Uterus (tissue), 4 donors: ENCODE measurements around the gene PEX16. TPM values are rescaled to one million over a fixed set of nuclear protein-coding genes. Genes with fewer than 3 reads are reported as not detected.

ENCODE experiments used
- DNase-seq, 2 donors: peaks; one replicate each; pipeline ENCODE4 v3.0.0-alpha.2; 2019 to 2020
- H3K27ac ChIP-seq, 2 donors: fragments of 200-600 bp; sonication (generic); 1 replicate in 1 of 2; 2 replicates in 1 of 2; pipeline ENCODE4 v1.5.1; 2016 to 2018
- H3K27me3 ChIP-seq, 2 donors: fragments of 200-600 bp; sonication (generic); one replicate each; pipeline ENCODE4 v1.5.1; 2018 to 2019; ENCODE audit warnings: control low read depth in 1 of 2
- H3K36me3 ChIP-seq, 2 donors: fragments of 200-600 bp; sonication (generic); one replicate each; pipeline ENCODE4 v1.5.1; 2019; ENCODE audit warnings: control low read depth in 1 of 2
- H3K4me1 ChIP-seq, 2 donors: fragments of 200-600 bp; sonication (generic); one replicate each; pipeline ENCODE4 v1.5.1; 2018 to 2019; ENCODE audit warnings: control low read depth in 1 of 2
- H3K4me3 ChIP-seq, 2 donors: fragments of 200-600 bp; sonication (generic); 1 replicate in 1 of 2; 2 replicates in 1 of 2; pipeline ENCODE4 v1.5.1; 2018 to 2019; ENCODE audit warnings: mild to moderate bottlenecking in 1 of 2
- H3K9me3 ChIP-seq, 2 donors: fragments of 200-600 bp; sonication (generic); one replicate each; pipeline ENCODE4 v1.5.1; 2019; ENCODE audit warnings: control low read depth in 1 of 2
- CTCF ChIP-seq, 4 experiments: fragments of 200-600 bp in 2 of 4; fragments of 450-650 bp in 2 of 4; sonication (generic) in 2 of 4; IDR thresholded peaks; one replicate each; pipeline ENCODE4 v1.5.1; 2016 to 2019; ENCODE audit warnings: antibody characterized with exemption in 4 of 4, mild to moderate bottlenecking in 2 of 4, moderate library complexity in 1 of 4
- POLR2A ChIP-seq, 2 donors: fragments of 450-650 bp; IDR thresholded peaks; one replicate each; pipeline ENCODE4 v1.6.1; 2016; ENCODE audit warnings: antibody characterized with exemption in 2 of 2, mild to moderate bottlenecking in 1 of 2, moderate library complexity in 1 of 2
- intact Hi-C: fragments of 100-400 bp; cut with DNase I; formaldehyde crosslinking; loops from one replicate; pipeline ENCODE4 v1.15.1; 2023; ENCODE audit warnings: low total_unique reads
- total RNA-seq, 4 donors: library from RNA; depleted of rRNA in 3 of 4; stranded (reverse); fragments of >200 nt in 3 of 4; gene quantifications; one replicate each; pipeline versions ENCODE4 v1.1.0 to v1.2.4, GENCODE V29; 2014 to 2023
- donor health status: DM: yes; HTN: yes; CAD: no.

Gene PEX16
- total RNA-seq, 4 donors from 2014 or later = 15.3 to 32.1 (median 27.6) TPM

GRCh38 chr11:45932217-45932616 is 14.5 kb upstream of the PEX16 start:
- no peak for DNase-seq
- H3K36me3 ChIP-seq = no peaks in the 10 kb centered on the region

GRCh38 chr11:45931739-45932138 is 14.1 kb upstream of the PEX16 start:
- Histone ChIP-seq H3K36me3 (no peaks in the 10 kb centered on the region), H3K27me3 (no peaks in the 10 kb centered on the region), H3K4me3 (no peak overlapping the region), H3K4me1 (no peaks in the 10 kb centered on the region), H3K27ac (no peak overlapping the region), H3K9me3 (no peaks in the 10 kb centered on the region)
- intact Hi-C loops = no loop called here
- TF ChIP-seq POLR2A (IDR thresholded peaks at IDR 0.05) (no peak), CTCF (IDR thresholded peaks at IDR 0.05) (no peak)
- DNase-seq = no peak

More at GRCh38 chr11:45932217-45932616, 14.5 kb upstream of the PEX16 start:
- H3K27me3 ChIP-seq = no peaks in the 10 kb centered on the region
- H3K27ac ChIP-seq = no peak overlapping the region
- no peaks in the 10 kb centered on the region for H3K9me3 ChIP-seq
- H3K4me3 ChIP-seq = no peak overlapping the region
- no peaks in the 10 kb centered on the region for H3K4me1 ChIP-seq
- no peak for TF ChIP-seq CTCF (IDR thresholded peaks at IDR 0.05)
- TF ChIP-seq POLR2A (IDR thresholded peaks at IDR 0.05) = no peak
- intact Hi-C loops = no loop called here

- no peak for TF ChIP-seq POLR2A (IDR thresholded peaks at IDR 0.05)
- no peak for TF ChIP-seq CTCF (IDR thresholded peaks at IDR 0.05)
- intact Hi-C loops = no loop called here
- no peak overlapping the region for H3K27ac ChIP-seq
- H3K27me3 ChIP-seq = no peaks in the 10 kb centered on the region
- no peaks in the 10 kb centered on the region for H3K36me3 ChIP-seq
- H3K4me3 ChIP-seq = no peak overlapping the region
- no peaks in the 10 kb centered on the region for H3K4me1 ChIP-seq
- DNase-seq = no peak
- H3K9me3 ChIP-seq = no peaks in the 10 kb centered on the region
Observed at GRCh38 chr11:45930951-45931570, 13.4 kb upstream of the PEX16 start.

- no peak for DNase-seq
- no peak overlapping the region for H3K4me3 ChIP-seq
- TF ChIP-seq CTCF (IDR thresholded peaks at IDR 0.05) (no peak), POLR2A (IDR thresholded peaks at IDR 0.05) (no peak)
- no peaks in the 10 kb centered on the region for H3K27me3 ChIP-seq
- intact Hi-C loops = no loop called here
- no peaks in the 10 kb centered on the region for H3K9me3 ChIP-seq
- no peaks in the 10 kb centered on the region for H3K4me1 ChIP-seq
- no peak overlapping the region for H3K27ac ChIP-seq
- H3K36me3 ChIP-seq = no peaks in the 10 kb centered on the region
Observed at GRCh38 chr11:45930031-45930794, 12.5 kb upstream of the PEX16 start.

GRCh38 chr11:45929486-45930030 is 11.9 kb upstream of the PEX16 start:
- H3K27me3 ChIP-seq = no peaks in the 10 kb centered on the region
- no peak for TF ChIP-seq CTCF (IDR thresholded peaks at IDR 0.05)
- TF ChIP-seq POLR2A (IDR thresholded peaks at IDR 0.05) = no peak
- no peak for DNase-seq
- H3K9me3 ChIP-seq = no peaks in the 10 kb centered on the region
- intact Hi-C loops = no loop called here
- no peaks in the 10 kb centered on the region for H3K36me3 ChIP-seq
- no peak overlapping the region for H3K27ac ChIP-seq
- H3K4me1 ChIP-seq = no peaks in the 10 kb centered on the region
- H3K4me3 ChIP-seq = no peak overlapping the region
